Caki2 (cell line): ENCODE results near the gene STXBP6. TPM values are rescaled to one million over a fixed set of nuclear protein-coding genes. Genes with fewer than 3 reads are reported as not detected.

ENCODE experiments used
- DNase-seq: peaks from one replicate; pipeline ENCODE4 v3.0.0-alpha.2; 2015; ENCODE audit warnings: low read depth
- in situ Hi-C: cut with HindIII; loops from 2 replicates; pipeline ENCODE4 v1.10.0; 2016; ENCODE audit warnings: low sequenced_read_pairs, low pct_unique_long_range_greater_than_20kb, mixed read lengths
- total RNA-seq: library from RNA; depleted of rRNA; stranded (reverse); fragments of >200 nt; shearing (Covaris generic); gene quantifications from 2 replicates; pipeline ENCODE4 v1.2.3, GENCODE V29; 2014; ENCODE audit warnings: low replicate concordance

The STXBP6 gene
- total RNA-seq, 1 experiment from 2014 or later, result 14.9 TPM

DNA sequence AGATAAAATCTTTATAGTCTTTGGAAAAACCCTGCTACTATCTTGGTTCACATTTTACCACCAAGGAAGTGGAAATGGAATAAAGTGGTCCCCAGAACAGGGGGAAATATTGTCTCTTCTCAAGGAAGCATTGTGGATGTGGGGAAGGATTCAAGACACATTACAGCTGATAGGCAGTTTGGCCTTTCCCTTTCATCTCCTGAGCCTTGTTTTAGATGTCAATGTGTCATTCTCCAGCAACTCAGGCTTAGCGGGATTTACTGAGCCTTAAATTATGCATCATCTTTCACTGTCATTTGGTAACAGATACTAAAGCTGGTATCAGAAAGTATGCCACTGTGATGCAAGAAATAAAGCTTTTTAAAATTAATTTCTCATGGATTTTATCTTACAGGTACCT lies 136.2 kb downstream of the STXBP6 start:
- in situ Hi-C loops, result no loop called here
- DNase-seq, result no peak

DNA sequence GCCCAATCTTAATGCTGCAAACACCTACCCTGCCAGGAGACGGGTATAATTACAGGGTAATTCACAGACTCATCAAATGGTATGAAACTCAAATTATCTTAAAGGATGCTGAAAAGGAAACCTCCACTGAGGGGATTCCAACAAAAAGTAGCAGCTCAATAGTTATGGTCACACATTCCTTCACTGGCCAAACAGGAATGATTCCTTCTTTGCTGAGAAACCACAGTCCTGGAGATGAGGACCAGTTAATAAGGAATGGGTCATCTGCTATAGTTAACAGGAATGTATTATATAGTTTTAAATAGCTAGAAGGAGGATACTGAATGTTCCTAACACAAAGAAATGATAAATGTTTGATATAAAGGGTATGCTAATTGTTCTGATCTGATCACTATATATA lies 136.9 kb downstream of the STXBP6 start:
- in situ Hi-C loops, result no loop called here
- DNase-seq, result no peak

DNA sequence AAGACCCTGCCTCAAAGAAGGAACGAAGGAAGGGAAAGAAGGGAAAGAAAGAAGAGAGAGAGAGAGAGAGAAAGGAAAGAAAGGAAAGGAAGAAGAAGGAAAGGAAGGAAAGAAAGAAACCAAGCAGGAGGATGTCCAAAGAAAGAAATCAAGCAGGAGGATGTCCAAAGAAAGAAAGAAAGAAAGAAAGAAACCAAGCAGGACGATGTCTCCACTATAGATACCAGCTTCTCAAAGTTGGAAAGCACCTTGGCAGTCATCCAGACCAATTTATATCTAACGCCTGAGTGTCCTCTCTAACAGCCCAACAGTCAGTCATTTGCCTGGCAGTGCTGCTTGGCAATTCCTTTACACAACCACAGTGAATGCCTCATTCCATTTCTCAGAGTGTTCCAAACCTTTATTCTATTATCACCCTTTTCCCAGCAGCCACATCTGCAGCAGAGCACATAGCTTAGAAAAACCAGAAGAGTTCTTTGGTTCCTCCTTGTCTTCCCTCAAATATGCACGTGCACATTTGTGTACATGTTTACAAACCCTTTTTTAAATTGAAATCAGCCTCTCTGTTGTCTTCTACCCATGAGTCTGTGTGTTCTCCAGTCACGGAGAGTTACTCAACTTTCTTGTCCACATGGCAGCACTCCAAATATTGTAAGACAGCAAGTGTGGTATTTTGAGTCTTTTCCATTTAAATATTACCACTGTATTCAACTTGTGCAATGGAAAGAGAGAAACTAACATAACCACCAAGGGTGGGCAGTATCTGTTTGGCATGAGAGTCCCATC lies 138.4 kb downstream of the STXBP6 start:
- in situ Hi-C loops, result no loop called here
- peak; percentile 41 for DNase-seq

DNA sequence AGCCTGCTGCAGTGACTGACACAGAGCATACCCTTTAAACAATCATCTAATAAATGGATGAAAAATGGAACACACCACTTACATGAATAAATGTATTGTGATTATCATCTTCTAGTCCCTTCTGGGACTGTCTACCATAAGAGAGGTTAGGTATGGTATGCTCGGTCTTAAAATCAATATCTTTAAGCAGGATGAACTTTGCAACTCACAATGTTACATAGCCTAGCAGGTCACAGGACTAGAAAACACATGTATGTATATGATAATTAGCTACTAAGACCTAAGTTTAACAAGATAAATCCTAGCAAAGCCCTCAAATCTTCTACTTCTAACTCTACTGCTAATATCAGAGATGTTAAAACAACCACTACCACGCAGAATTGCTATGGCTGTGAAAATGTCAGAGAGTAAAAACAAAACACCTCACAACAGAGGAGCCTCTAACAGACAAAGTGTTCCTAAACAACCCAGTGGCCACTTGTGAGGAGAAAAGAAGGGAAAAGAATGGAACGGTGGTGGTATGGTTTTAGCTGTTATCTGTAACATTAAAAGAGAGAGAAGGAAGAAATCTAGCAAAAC lies 139.4 kb downstream of the STXBP6 start:
- DNase-seq, result no peak
- in situ Hi-C loops, result no loop called here

DNA sequence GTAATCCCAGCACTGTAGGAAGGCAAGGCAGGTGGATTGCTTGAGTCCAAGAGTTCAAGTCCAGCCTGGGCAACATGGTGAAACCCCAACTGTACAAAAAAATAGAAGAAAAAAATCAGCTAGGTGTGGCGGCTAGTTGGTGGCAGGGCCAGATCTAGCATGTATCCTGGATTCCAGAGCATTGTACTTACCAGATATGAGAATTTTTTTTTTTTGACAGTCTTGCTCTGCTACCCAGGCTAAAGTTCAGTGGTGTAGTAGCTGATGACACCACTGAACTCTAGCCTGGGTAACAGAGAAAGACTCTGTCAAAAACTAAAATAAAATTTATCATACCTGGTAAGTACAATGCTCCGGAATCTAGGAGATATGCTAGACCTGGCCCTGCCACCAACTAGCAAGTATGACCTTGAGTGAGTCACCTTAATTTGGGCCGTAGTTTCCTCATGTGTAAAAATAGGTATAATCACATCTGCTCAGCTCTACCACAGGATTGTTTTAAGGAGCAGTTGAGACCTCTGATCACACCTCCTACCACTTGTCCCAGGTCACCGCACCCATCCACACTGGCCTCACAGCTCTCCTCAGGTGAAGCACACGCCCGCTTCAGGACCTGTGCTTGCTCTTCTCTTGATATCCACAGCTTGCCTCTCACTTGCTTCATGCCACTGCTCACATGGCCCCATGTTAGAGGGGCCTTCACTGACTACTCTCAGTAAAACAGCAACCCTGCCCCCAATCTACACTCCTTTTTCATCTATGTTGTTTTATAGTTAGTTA lies 140.2 kb downstream of the STXBP6 start:
- DNase-seq, result no peak
- in situ Hi-C loops, result no loop called here

DNA sequence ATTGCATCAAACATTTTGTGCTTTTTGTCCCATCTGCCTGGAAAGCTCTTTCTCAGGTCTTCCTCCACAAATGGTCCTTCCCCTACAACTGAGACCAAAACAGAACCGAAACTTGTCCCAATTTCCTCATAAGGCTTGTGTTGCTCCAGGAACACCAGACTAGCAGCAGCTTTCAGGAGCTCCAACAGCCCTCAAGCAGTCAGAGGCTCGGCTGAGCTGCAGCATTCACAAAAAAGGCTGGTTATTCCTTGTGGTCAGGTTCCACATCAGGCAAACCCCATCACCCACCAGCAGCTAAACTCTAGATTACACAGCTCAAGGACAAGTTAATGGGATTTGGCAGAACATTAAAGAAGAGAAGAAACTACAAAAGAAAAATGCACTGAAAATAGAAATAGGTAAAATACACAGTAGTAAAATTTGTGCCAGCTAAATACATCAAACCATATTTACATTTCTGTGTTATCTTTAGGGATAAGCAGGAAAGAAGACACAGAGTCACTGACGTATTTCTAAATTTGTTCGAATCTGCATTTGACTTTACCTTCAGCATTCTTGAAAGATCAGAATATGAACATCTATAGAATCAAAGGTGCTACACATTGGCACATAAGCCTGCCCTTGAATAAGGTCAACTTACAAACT lies 141.2 kb downstream of the STXBP6 start:
- DNase-seq, result no peak
- in situ Hi-C loops, result no loop called here

DNA sequence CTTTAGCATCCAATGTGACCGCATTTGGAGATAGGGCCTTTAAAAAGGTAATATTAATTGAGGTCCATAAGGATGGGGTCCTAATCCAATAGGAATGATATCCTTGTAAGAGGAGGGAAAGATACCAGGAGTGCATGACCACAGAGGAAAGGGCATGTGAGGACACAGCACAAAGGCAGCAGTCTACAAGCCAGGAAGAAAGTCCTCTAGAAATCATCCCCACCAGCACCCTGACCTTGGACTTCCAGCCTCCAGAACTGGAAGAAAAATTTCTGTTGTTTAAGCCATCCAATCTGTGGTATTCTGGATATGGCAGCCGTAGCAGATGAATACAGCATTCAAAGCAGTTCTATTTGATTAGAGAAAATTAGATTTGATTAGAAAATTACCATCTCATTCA lies 145.4 kb downstream of the STXBP6 start:
- in situ Hi-C loops, result no loop called here
- no peak for DNase-seq

DNA sequence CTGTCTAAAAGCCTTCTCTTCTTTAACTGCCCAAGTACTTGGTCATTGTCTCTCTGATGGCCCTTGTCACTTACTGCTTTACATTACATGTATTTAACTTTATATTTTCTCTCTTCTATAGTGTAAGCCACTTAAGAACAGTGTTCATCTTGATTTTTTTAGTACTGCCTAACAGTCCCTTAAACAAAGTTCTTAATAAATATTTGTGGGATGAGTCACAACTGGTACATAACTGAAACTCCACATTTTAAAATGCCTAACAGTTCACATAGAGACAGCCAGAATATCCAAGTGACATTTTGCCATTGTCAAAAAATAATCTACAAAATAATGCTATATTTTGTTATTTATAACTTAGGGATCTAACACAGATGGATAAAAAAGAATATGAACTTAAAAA lies 146.6 kb downstream of the STXBP6 start:
- in situ Hi-C loops, result no loop called here
- DNase-seq, result no peak

DNA sequence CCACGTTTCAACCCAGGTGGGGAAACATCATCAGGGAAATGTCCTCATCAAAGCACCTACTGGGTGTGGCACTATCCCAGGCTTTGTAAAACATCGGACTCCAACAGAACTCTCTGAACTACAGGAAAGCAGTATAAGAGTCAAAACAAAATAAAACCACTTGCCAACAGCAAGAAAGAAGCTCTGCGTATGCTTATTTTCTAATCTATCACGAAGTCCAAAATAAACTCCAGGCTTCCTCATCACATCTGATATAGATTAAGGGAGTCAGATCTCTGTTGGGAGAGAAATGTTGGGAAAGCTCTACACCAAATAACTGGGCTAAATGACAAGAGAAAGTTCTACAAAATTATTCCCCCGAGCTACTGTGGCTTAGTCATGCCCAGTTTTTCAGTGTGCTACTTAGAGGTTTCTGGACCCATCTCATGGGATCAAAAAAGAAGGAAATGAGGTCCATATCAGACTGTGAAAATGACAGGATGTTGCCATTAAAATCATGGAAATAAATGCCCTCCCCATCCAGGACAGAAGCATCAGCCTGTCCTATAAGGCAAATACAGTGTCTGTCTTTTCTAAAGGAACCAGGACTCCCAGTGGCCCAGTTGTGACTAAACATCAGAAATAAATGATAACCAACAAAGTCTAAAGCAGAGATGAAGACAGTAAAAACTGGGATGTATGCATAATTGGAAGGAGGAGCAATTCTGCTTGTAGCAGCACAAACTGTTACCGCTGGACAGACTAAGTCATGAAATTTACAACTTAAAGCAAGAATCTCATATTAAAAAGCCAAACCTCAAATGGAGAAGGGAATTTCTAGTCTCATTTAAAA lies 149.5 kb downstream of the STXBP6 start:
- in situ Hi-C loops, result no loop called here

DNA sequence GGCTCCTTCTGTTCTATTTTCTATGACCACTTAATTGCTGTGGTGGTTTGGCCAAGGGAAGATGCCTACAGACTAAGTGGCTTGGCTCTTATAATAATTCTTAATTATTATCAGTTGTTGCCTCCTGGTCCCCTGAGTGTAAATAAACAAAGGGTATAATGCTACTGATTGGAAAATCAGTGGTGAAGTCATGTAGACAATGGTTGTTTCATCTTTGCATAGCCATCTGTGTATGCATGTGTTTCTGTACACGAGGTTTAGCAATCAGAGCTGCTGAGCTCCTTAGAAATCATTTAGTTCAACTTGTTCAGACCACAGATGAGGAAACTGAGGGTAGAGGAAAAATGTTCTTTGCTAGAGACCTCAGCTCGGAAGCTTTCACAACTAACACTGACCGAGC lies 152.2 kb downstream of the STXBP6 start:
- DNase-seq, result no peak
- in situ Hi-C loops, result no loop called here

More for the DNA sequence above, 149.5 kb downstream of the STXBP6 start:
- DNase-seq, result no peak

DNA sequence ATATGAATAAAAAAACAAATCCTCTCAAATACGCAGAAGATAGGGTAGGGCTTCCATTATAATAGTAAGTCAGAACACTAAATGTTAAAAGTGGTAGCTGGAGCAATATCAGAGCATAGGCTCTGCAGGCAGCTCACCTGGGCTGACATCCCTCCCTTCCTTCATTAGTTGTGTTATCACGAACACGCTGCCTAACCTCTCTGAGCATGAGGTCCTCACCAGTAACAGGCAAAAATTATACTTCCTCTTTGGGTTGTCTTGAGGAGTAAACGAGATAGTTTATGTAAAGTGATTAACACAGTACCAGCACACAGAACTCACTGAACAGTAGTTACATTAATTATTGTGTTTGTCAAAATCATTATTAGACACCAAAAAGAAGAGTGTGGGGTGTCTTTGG lies 154.3 kb downstream of the STXBP6 start:
- in situ Hi-C loops, result no loop called here
- no peak for DNase-seq

DNA sequence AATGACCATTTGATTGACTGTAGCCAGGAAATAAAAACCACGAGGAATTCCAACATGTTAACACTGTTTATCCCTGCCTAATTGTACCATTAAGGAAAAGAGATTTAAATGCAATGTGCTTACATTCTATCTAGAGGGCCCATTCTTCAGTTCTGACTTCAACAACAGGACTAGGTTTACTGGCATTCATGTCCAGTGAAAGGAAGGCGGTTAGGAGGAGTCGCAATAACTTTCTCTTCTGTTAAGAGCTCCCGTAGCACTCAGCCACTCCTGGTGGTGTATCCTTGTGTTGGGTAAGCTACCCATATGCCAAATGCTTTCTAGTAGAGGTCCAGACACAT lies 154.7 kb downstream of the STXBP6 start:
- DNase-seq, result no peak
- in situ Hi-C loops, result no loop called here

DNA sequence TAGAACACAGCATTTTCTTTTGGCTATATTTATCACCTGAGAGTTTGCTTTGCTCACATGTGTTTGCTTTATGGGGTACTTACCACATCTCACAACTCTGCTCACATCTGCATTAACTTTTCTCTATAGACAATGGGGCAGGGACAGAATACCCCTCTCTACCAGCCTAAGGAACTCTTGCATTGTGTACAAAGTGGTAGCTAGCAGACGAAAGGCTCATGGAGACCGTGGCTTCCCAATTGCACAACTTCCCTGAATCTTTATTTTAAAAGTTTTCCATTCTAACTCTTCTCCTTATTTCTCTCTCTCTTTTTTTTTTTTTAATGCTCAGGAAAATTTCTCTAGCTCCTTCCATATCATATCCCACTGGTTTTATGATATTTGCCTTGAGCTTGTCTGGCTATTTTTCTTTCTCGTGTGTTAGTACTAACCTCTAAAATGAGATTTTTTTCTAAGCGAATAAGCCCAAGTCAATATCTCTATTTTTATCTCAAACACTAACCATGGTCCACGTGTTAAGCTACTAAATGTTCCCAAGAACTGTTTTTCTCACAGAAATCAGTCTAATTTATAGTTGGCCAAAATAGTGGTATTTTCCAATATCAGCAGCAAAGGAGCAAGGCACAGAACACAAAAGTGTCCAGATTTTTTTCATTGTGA lies 155.2 kb downstream of the STXBP6 start:
- in situ Hi-C loops, result no loop called here
- no peak for DNase-seq

DNA sequence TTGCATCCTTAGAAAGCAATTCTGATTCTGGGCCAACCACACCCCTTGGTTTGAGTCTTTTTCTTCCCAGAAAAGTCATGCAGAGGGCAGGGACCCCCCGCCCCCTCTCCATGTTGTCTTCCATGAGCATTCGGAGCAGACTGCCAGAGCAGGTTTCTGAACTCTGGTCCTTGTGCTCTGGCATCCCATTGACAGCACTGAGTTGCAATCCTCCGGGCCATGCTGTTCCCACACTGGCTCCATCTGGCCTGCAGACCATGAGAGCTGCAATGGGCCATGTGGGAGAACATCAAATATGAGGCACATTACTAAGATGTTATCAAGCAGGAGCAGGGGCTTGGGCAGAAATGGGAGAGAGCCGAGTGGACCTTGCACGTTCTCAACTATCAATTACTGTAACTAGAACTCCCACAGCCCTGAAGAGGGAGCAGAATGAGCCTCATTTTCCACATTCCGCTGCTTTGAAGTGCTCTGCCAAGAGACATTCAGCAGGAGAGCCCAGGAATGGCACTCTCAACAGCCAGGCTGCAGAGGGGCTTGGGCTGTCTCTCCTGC lies 157.4 kb downstream of the STXBP6 start:
- in situ Hi-C loops, result no loop called here
- DNase-seq, result no peak

DNA sequence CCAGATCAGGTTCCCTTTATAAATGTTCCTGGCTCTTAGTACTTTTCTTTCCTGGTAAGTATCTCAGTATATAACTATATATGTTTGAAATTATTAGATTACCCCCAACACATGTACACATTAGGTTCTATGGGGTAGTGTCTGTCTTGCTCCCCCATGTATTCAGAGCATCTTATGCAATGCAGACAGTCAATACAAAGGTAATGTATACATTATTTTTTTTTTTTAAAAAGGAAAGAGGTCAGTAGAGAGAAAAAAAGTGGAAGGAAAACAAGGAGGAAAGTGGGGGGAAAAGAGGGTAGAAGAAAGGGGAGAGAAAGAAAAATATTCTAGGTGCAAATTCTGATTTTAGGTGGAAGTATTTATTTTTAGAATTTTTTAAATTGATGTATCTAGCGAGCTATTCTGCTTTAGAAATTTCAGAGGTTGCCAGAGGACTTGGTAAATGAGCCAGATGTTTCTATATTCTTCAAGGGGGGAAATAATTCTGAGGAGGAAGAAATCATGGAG lies 157.9 kb downstream of the STXBP6 start:
- no peak for DNase-seq
- in situ Hi-C loops, result no loop called here

DNA sequence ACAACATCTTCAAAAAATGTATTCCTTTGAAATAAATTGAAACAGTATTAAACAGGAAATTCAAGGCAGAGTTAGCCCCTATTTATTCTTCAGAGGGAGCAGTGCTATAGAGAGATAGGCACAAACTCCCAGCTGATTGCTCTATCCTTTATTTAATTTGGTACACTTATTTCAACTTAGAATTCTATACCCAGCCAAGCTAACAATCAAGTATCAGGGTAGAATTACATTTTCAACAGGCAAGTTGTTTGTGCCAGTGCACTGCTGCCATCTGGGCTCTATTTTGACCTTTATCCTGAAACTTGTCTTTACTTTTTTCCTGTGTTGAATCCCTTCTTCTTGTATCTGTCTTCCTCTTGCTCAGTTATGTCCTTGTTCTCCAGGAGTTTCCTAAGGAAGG lies 159.2 kb downstream of the STXBP6 start:
- DNase-seq, result no peak
- in situ Hi-C loops, result no loop called here

DNA sequence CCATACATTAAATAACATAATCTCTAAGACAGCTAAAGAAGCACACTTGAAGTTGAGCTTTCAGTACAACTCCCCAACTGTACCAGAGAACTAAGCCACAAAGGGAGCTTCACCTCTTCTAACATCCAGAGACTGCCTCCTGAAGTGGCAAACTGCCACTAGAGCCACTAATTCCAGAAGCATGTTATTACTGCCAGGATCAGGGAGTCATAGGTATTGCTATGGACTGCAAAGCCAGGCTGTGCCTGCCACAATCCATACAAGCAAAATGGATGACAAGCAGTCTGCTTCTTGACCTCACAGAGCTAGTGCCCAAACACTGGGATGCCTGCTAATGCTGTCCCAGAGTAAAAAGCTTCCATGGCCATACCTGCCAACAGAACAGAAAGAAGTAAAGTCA lies 160.1 kb downstream of the STXBP6 start:
- DNase-seq, result no peak
- in situ Hi-C loops, result no loop called here
